ENCODE results near the gene SIGLECL1. TPM values are rescaled to one million over a fixed set of nuclear protein-coding genes. Genes with fewer than 3 reads are reported as not detected.

The SIGLECL1 gene
- total RNA-seq, 6 experiments from 2014 or later, result not detected

GRCh38 chr19:51289635-51290034 is 38.8 kb downstream of the SIGLECL1 start:
- no peak overlapping the region for H3K4me3 ChIP-seq
- H3K27ac ChIP-seq, result no peak overlapping the region
- 60% methylated on average over 1 of the region's 1 CpG for WGBS (ENCODE audit: insufficient coverage, low coverage, low lambda C conversion rate, missing lambda C conversion rate)
- H3K36me3 ChIP-seq, result no peaks in the 10 kb centered on the region
- H3K4me1 ChIP-seq, result no peaks in the 10 kb centered on the region
- DNase-seq, result no peak
- no peaks in the 10 kb centered on the region for H3K9me3 ChIP-seq
- ATAC-seq, result no peak
- intact Hi-C loops (cut with DNase I), result no loop called here
- TF ChIP-seq CTCF (IDR thresholded peaks at IDR 0.05) (no peak), POLR2A (IDR thresholded peaks at IDR 0.05) (no peak)
- no peaks in the 10 kb centered on the region for H3K27me3 ChIP-seq

- Histone ChIP-seq H3K27me3 (no peaks in the 10 kb centered on the region), H3K4me1 (no peaks in the 10 kb centered on the region), H3K4me3 (no peak overlapping the region), H3K9me3 (no peaks in the 10 kb centered on the region), H3K36me3 (no peaks in the 10 kb centered on the region), H3K27ac (no peak overlapping the region)
- 39% methylated on average over 11 of the region's 11 CpGs for WGBS (ENCODE audit: insufficient coverage, low coverage, low lambda C conversion rate, missing lambda C conversion rate)
- intact Hi-C loops (cut with DNase I), result no loop called here
- ATAC-seq (no peak), DNase-seq (no peak)
- TF ChIP-seq POLR2A (IDR thresholded peaks at IDR 0.05), result no peak
- TF ChIP-seq CTCF (IDR thresholded peaks at IDR 0.05), result no peak
These were observed 42.1 kb downstream of the SIGLECL1 start for GRCh38 chr19:51292971-51293370.

GRCh38 chr19:51293571-51294210 is 42.8 kb downstream of the SIGLECL1 start:
- Histone ChIP-seq H3K4me1 (no peaks in the 10 kb centered on the region), H3K4me3 (no peak overlapping the region), H3K9me3 (no peaks in the 10 kb centered on the region), H3K36me3 (no peaks in the 10 kb centered on the region), H3K27me3 (no peaks in the 10 kb centered on the region), H3K27ac (no peak overlapping the region)
- no peak for TF ChIP-seq POLR2A (IDR thresholded peaks at IDR 0.05)
- DNase-seq, result no peak
- intact Hi-C loops (cut with DNase I), result no loop called here
- 44% methylated on average over 5 of the region's 14 CpGs for WGBS (ENCODE audit: insufficient coverage, low coverage, low lambda C conversion rate, missing lambda C conversion rate)
- ATAC-seq, result no peak

GRCh38 chr19:51294211-51294976 is 43.5 kb downstream of the SIGLECL1 start:
- Histone ChIP-seq H3K27me3 (no peaks in the 10 kb centered on the region), H3K9me3 (no peaks in the 10 kb centered on the region), H3K4me3 (no peak overlapping the region), H3K27ac (no peak overlapping the region), H3K4me1 (no peaks in the 10 kb centered on the region), H3K36me3 (no peaks in the 10 kb centered on the region)
- ATAC-seq (no peak), DNase-seq (no peak)
- WGBS (ENCODE audit: insufficient coverage, low coverage, low lambda C conversion rate, missing lambda C conversion rate), result 50% methylated on average over 13 of the region's 23 CpGs
- TF ChIP-seq POLR2A (IDR thresholded peaks at IDR 0.05) (no peak), CTCF (IDR thresholded peaks at IDR 0.05) (no peak)
- intact Hi-C loops (cut with DNase I), result no loop called here

GRCh38 chr19:51294977-51295375 is 44.1 kb downstream of the SIGLECL1 start:
- no peaks in the 10 kb centered on the region for H3K36me3 ChIP-seq
- H3K27me3 ChIP-seq, result no peaks in the 10 kb centered on the region
- H3K27ac ChIP-seq, result no peak overlapping the region
- WGBS (ENCODE audit: insufficient coverage, low coverage, low lambda C conversion rate, missing lambda C conversion rate), result 17% methylated on average over 1 of the region's 12 CpGs
- no peaks in the 10 kb centered on the region for H3K4me1 ChIP-seq
- ATAC-seq (no peak), DNase-seq (no peak)
- H3K9me3 ChIP-seq, result no peaks in the 10 kb centered on the region
- no peak overlapping the region for H3K4me3 ChIP-seq
- intact Hi-C loops (cut with DNase I), result no loop called here
- TF ChIP-seq POLR2A (IDR thresholded peaks at IDR 0.05), result no peak
